ENCODE measurements around the gene MS4A14.
"Not testable (repeated sequence)": the region's sequence is repeated elsewhere in the genome, so short reads cannot be mapped to it uniquely, and the experiment has no call there.

Gene MS4A14

DNA sequence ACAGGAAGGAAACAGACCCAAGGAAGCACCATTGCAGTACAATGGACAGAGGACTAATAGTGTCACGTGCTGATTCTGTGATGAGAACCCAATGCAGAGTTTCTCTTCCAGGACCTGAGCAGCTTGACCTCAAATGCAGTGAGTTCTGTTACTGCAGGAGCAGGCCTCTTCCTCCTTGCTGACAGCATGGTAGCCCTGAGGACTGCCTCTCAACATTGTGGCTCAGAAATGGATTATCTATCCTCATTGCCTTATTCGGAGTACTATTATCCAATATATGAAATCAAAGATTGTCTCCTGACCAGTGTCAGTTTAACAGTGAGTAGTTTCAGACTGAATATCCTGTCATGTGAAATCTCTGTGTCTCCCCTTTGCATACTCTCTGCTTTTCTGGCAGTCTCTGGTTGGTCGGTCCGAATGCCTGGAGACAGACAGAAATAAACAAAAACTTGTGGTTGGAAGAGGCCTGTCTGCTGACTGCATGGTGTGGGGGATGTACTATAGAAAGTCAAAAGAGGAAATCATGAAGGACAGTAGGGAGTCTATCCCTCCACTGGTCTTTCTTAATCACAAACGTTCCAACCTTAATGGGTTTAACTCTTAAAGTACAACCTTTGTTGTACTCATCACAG is 6.9 kb upstream of the MS4A14 start:
- in situ Hi-C loops (cut with HindIII; ENCODE audit: low sequenced_read_pairs), result no loop called here

DNA sequence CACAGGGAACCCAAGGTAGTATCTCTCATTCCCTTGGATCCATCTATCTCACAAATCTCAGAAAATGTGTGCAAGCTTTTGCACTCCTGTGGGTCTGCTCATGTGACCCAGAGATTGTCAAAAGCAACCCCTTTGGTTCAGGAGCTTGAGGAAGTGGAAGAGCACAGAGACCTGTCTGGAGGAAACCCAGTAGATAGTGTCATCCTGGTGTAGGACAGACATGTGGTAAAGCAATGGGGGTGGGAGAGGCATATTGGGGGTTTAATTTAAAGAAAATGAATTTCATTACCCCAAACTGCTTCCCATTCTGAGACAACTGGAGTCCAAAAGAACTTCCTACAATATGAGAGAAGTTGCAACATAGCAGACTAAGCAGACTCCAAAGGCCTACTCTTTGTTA is 5.8 kb upstream of the MS4A14 start:
- in situ Hi-C loops (cut with HindIII; ENCODE audit: low sequenced_read_pairs), result no loop called here

DNA sequence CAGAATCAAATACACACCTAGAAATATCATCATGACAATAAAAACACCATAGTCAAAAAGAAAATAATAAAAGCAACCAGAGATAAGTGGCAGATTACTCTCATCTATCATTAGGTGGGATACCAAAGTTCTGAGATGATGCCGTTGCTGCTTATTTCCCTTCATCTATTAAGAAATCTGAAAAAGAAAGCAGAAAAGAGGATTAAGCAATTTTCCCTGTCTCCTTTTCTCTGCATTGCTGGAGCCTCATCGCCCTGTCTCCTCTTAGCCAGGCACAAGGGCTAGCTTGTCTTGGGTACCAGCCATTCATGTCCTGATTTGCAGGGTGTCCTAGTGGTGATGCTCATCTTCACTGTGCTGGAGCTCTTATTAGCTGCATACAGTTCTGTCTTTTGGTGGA is 3.9 kb upstream of the MS4A14 start:
- in situ Hi-C loops (cut with HindIII; ENCODE audit: low sequenced_read_pairs), result no loop called here

DNA sequence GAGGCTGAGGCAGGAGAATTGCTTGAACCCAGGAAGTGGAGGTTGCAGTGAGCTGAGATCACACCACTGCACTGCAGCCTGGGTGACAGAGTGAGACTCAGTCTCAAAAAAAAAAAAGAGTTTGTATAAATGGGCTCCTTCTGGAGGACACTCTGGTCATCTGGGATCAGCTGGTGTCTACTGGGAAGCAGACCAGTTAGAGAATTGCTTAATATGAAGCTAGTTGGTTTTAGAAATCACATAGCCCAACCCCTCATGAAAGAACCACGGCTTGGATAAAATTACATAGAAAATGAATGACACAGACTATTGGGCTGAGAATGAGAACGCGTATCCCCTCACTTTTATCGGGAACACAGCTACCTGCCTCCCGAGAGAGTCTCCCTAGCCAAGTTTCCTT is 3.2 kb upstream of the MS4A14 start:
- in situ Hi-C loops (cut with HindIII; ENCODE audit: low sequenced_read_pairs), result no loop called here

DNA sequence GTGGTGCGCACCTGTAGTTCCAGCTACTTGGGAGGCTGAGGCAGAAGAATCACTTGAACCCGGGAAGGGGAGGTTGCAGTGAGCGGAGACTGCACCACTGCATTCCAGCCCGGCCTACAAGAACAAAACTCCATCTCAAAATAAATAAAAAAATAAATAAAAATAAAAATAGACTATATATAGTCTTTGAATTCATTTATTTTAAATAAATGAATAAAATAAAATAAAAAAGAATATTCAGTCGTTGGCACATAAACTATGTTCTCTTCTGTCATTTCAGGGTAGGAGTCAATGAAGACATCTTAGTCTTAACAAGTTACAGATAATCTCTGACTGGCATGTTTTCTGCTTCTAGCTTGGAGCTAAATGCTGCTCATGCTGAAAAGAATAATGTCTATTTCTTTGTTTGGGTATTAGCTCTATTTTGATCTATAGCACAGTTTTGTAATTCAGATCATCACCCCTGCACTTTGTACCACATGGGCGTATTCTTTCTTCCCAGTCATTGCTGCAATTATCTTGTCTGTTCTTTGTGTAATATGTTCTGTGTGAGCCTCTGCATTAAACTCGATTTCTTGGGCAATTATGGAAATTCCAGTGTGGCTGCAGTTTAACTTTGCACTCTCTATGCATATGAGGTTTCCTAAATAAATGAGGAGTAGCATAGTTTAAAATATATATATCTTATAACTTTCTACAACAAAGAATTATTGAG is 1.4 kb upstream of the MS4A14 start:
- in situ Hi-C loops (cut with HindIII; ENCODE audit: low sequenced_read_pairs), result no loop called here

DNA sequence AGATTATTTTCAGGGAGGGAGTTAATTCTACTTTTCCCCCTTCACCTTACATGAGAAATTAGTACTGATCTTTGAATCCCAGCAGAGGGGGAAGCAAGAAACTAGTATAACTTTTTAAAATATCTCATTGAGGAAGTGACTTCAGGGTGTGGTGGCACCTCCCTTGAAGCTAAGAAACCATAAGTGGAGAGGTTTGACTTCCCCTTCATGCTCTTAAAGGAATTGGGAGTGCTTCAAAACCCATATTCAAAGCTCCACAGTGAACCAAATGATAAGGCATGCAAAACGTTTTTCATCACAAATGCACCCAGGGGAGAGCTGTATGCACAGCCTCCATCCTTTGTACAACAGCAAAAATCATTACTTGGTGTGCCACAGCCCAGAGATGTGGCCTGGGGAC is 540 bp downstream of the MS4A14 start:
- in situ Hi-C loops (cut with HindIII; ENCODE audit: low sequenced_read_pairs), result no loop called here

DNA sequence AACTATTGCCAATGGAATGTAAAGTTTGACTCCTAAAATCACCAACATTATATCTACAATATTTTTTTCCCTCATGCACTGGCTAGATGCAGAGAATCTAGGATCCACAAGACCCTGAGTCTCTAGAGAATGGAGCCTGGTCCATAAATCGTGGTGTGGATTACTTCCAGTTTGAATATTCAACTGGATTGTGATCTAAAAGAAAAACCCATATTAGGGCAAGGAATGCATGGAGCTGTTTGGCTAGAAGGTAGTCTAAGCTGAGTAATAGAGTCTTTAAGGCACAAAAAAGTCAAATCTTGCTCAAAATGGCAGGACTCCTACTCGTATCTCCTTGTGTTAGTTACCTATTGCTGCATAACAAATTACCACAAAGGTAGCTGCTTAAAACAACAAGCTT is 23.8 kb downstream of the MS4A14 start:
- in situ Hi-C loops (cut with HindIII; ENCODE audit: low sequenced_read_pairs), result no loop called here

DNA sequence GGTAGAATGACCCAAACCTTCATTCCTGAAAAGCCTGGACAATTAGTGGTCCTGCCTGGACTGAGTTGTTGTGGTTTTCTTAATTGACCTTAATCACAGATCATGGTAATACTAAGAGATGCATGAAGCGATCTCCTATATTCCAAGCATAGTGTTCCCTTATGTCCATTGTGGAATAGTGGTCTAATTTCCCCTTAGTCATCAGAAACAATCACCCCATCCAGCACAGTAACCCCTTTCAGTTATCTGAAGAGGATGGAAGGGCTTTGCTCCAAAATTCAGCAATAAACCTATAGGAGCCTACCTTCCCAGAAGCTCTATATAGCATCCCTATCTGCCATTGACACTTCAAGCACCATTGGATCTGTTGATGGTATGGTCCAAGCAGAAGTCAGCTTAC is 26.4 kb downstream of the MS4A14 start:
- in situ Hi-C loops (cut with HindIII; ENCODE audit: low sequenced_read_pairs), result no loop called here

DNA sequence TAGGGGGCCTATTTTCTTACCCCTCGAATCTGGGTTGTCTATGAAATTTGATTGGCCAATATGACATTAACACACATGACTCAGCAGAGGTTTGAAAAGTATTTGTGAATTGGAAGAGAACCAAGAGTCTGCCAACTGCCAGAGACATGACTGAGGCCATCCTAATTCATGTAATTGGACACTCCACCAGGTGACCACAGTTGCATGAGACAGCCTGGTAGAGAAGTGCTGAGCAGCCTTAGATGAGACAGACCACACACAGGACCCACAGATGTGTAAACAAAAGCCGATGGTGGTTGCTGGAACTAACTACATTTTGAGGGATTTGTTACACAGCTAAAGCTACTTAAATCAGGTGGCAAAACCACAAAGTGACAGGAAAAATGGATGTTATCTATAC is 32.3 kb downstream of the MS4A14 start:
- in situ Hi-C loops (cut with HindIII; ENCODE audit: low sequenced_read_pairs), result loop anchor here (5.0 kb wide), 1 partner anchor 79 kb away; no protein-coding TSS in a partner anchor

DNA sequence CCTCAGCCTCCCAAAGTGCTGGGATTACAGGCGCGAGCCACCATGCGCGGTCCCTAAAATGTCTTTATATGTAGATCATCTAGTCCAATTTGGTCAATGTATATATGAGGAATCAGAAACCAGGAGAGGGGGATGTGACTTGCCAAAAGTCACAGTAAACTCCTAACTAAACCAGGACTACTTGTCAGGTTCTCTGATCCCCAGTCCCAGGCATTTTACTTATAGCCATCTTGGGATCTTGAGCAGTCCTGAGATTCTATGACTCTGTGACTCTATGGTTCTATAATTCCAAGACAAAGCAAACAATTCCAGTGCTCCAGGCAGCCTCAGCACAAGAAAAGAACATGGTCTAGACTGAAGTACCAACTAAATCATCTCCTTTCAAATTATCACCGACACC is 33.0 kb downstream of the MS4A14 start, which contains the start of gene MS4A5:
Gene MS4A5, plus strand, starts transcription at position 301 of the 400 bp plus-strand sequence. CDS start 103 bp downstream, outside the sequence.
- in situ Hi-C loops (cut with HindIII; ENCODE audit: low sequenced_read_pairs), result loop anchor here (5.0 kb wide), 1 partner anchor 78 kb away; no protein-coding TSS in a partner anchor

DNA sequence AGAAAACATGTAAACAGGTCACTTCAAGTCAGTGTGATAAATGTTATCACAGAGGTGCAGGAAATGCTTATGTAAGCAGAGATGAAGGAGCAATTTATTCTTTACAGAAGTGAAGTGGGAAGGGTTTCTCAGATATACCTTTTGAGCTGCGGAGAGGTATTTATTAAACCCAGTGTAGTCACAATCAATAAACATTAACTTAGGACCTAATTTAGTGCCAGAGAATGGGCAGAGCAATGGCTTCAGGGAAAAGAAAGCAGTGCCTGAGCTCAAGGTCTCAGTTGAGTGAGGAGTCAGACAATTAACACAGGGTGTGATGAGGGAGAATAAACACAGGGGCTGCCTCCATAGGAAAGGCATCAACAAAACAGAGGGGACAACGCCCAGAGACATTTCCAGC is 35.0 kb downstream of the MS4A14 start:
- in situ Hi-C loops (cut with HindIII; ENCODE audit: low sequenced_read_pairs), result no loop called here

DNA sequence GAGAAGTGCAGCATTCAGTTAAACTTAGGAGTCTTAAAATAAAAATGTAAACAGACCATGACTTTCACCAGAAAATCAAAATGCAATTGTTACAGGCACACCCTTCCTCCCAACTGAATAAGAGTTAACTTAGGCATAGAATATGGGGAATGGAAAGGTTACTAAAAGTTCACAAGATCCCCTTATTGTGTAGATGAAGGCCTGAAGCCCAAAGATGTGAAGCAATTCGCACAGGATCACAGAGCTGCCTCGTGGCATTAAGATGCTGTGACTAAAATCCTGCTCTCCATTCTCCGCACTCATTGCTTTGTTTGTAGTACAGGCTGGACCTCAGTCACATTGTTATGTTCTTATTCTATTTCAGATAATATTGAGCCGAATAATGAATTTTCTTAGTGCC is 37.1 kb downstream of the MS4A14 start:
- in situ Hi-C loops (cut with HindIII; ENCODE audit: low sequenced_read_pairs), result no loop called here

DNA sequence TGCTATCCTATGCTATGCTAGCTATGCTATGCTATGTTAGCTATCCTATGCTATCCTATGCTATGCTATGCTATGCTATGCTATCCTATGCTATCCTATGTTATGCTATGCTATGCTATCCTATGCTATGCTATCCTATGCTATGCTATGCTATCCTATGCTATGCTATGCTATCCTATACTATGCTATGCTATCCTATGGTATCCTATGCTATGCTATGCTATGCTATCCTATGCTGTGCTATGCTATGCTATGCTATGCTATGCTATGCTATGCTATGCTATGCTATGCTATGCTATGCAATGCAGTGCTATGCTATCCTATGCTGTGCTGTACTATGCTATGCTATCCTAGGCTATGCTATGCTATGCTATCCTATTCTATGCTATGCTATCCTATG is 50.8 kb downstream of the MS4A14 start:
- in situ Hi-C loops (cut with HindIII; ENCODE audit: low sequenced_read_pairs), result no loop called here

DNA sequence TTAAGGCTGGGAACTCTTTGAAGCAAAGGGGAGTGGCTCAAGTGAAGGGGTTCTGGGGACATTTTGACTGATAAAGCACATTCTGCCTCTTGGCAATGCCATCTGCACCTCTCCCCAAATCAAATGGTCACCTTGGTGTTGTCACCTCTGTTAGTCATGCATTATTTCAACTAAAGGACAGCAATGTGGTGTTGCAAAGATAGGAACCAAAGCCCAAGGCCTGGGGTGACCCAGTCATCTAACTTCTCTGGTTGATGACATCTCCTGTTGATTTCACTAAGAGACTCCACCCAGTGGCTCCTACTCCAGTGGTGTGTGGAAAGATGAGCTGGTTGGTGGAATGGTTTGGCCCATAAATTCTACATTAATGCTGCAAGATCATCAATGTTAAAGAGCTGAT is 51.6 kb downstream of the MS4A14 start:
- in situ Hi-C loops (cut with HindIII; ENCODE audit: low sequenced_read_pairs), result no loop called here

DNA sequence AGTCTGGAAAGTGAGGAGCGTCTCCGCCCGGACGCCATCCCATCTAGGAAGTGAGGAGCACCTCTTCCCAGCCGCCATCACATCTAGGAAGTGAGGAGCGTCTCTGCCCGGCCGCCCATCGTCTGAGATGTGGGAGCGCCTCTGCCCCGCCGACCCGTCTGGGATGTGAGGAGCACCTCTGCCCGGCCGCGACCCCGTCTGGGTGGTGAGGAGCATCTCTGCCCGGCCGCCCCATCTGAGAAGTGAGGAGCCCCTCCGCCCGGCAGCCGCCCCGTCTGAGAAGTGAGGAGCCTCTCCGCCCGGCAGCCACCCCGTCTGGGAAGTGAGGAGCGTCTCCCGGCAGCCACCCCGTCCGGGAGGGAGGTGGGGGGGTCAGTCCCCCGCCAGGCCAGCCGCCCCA is 54.9 kb downstream of the MS4A14 start:
- in situ Hi-C loops (cut with HindIII; ENCODE audit: low sequenced_read_pairs), result not testable (repeated sequence)

DNA sequence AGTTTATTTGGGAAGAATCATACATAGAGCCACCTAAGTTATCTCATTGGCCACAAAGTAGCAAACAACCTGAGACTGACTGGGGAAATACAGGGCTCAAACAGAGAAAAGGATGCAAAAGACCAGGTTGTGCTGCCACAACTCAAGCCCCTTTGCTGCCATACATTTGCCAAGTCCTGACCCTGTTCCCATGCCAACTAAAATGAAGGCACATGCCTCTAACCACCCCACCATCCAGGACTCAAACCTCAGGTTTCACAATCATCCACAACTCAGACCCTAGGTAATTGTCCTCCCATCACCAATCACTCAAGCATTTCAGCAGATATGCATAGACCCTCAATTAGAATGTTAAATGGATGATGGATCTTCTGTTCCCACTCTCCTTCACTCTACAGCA is 58.0 kb downstream of the MS4A14 start:
- in situ Hi-C loops (cut with HindIII; ENCODE audit: low sequenced_read_pairs), result no loop called here

DNA sequence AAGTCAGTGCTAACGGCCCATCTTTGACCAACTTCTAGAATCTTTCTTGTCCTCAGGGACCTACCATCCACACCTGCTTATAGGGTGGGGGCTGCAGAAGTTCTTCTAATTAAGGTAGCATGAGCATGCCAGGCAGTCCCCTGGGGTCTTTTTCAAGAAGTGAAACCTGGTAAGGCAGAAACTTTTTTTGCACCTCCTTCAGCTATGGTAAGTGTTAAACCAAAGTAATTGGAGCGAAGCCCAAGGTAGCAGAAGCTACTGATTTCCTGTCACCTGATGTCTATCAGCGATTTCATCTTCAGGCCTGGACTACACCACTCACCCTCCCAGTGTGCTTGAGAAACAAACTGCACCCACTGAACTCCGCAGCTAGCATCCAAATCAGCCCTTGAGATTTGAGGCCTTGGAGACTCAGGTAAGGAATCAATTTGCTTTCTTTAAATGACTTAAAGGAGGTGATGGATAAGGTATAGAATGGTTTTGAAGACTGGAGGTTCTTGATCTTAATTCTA is 59.3 kb downstream of the MS4A14 start, which contains the start of gene MS4A1:
Gene MS4A1, plus strand, starts transcription at position 317 of the 512 bp plus-strand sequence. CDS start 6,528 bp downstream, outside the sequence.
- in situ Hi-C loops (cut with HindIII; ENCODE audit: low sequenced_read_pairs), result no loop called here

DNA sequence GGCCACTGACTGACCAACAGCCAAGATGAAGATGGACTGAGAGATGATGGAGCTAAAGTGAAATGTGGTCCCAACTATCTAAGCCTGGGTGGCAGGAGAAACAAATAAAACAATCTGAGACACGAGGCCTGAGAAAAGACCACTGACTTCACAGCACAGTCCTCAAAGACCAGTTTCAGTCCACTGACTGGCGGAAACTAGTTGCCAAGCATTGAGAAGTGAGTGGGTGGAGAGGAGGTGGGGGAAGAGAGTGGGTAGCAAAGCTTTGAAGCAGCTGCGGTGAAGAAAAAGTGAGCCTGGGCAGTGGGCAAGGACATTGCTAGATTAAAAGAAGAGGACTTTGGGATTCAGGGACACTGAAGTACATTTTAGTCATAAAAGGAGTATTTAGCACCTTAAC is 61.3 kb downstream of the MS4A14 start:
- in situ Hi-C loops (cut with HindIII; ENCODE audit: low sequenced_read_pairs), result no loop called here

DNA sequence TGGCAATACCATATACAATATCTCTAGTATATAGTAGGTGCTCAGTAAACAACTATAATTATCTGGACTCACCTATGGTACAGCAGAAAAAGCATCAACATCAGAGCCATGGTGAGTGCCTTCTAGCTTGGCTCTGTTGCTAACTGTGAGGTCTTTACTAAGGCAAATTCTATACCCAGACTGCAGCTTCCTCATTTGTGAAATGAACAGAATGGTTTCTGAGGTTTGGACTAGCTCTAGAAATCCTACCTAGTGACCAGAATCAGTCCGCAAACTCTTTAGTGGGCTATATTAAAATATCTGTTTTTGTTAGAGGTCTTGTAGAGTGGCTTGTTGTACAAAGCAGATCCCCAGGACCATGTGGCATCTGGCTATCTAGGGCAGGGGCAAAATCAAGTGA is 63.1 kb downstream of the MS4A14 start:
- in situ Hi-C loops (cut with HindIII; ENCODE audit: low sequenced_read_pairs), result no loop called here

Measured in endothelial cell of hepatic sinusoid (primary cell).